OCI-LY1 (cell line): Measurements from ENCODE around the gene CARD11.

Experiments used
- H2AFZ ChIP-seq: fragments of 200-600 bp; sonication (generic), shearing (Covaris generic); 2 replicates; pipeline ENCODE4 v1.6.0; 2014; ENCODE audit warnings: antibody characterized with exemption, mild to moderate bottlenecking, low read length
- H3F3A ChIP-seq: fragments of 200-600 bp; sonication (generic), shearing (Covaris generic); 2 replicates; pipeline ENCODE4 v1.6.0; 2014; ENCODE audit warnings: mild to moderate bottlenecking, antibody characterized with exemption, low read length, moderate library complexity; ENCODE audit not compliant: insufficient read depth
- H3K27ac ChIP-seq: fragments of 200-600 bp; sonication (generic); 2 replicates; pipeline ENCODE4 v1.5.1; 2014; ENCODE audit warnings: low read length, mixed run types, mild to moderate bottlenecking, low read depth; ENCODE audit not compliant: poor library complexity, severe bottlenecking
- H3K27me3 ChIP-seq: fragments of 200-600 bp; sonication (generic); 2 replicates; pipeline ENCODE4 v1.6.0; 2014; ENCODE audit warnings: antibody characterized with exemption, mild to moderate bottlenecking, low read length, moderate library complexity; ENCODE audit not compliant: insufficient read depth
- H3K36me3 ChIP-seq: fragments of 200-600 bp; sonication (generic); 2 replicates; pipeline ENCODE4 v1.6.1; 2014; ENCODE audit warnings: mild to moderate bottlenecking, antibody characterized with exemption, low read length, moderate library complexity, mixed read lengths; ENCODE audit not compliant: insufficient read depth
- H3K4me1 ChIP-seq: fragments of 200-600 bp; sonication (generic); 2 replicates; pipeline ENCODE4 v1.5.1; 2014; ENCODE audit warnings: mild to moderate bottlenecking, low read length, moderate library complexity; ENCODE audit not compliant: insufficient read depth, severe bottlenecking
- H3K4me2 ChIP-seq: fragments of 200-600 bp; sonication (generic), shearing (Covaris generic); 2 replicates; pipeline ENCODE4 v1.6.1; 2014; ENCODE audit warnings: low read length
- H3K4me3 ChIP-seq: fragments of 200-600 bp; sonication (generic); 2 replicates; pipeline ENCODE4 v1.5.1; 2014; ENCODE audit warnings: low read length, low read depth, mild to moderate bottlenecking, mixed read lengths; ENCODE audit not compliant: poor library complexity, severe bottlenecking
- H3K79me2 ChIP-seq: fragments of 200-600 bp; shearing (Covaris generic); 2 replicates; pipeline ENCODE4 v1.6.1; 2016; ENCODE audit warnings: mixed run types, low read length, mixed read lengths; ENCODE audit not compliant: insufficient read depth
- H3K9ac ChIP-seq: fragments of 200-600 bp; sonication (generic), shearing (Covaris generic); 2 replicates; pipeline ENCODE4 v1.6.1; 2014; ENCODE audit warnings: mild to moderate bottlenecking, low read length, mixed read lengths
- H3K9me2 ChIP-seq: fragments of 200-600 bp; sonication (generic), shearing (Covaris generic); 2 replicates; pipeline ENCODE4 v1.6.1; 2014; ENCODE audit warnings: low read depth, mild to moderate bottlenecking, low read length, mixed read lengths
- H3K9me3 ChIP-seq: fragments of 200-600 bp; shearing (Covaris generic); 2 replicates; pipeline ENCODE4 v1.6.1; 2014; ENCODE audit warnings: low read length, mixed read lengths
- H4K20me1 ChIP-seq: fragments of 200-600 bp; sonication (generic), shearing (Covaris generic); 2 replicates; pipeline ENCODE4 v1.6.0; 2016; ENCODE audit warnings: mild to moderate bottlenecking, low read length; ENCODE audit not compliant: insufficient read depth
- EZH2 ChIP-seq: fragments of 200-600 bp; sonication (generic), shearing (Covaris generic); IDR thresholded peaks from 2 replicates; pipeline ENCODE4 v1.8.0; 2017; ENCODE audit warnings: borderline replicate concordance, mixed run types, mild to moderate bottlenecking, antibody characterized with exemption, low read length, moderate library complexity, mixed read lengths
- TF ChIP-seq, protein P1 (sequence below): fragments of 200-600 bp; sonication (generic), shearing (Covaris generic); IDR thresholded peaks from 2 replicates; pipeline ENCODE4 v1.5.1; 2017; ENCODE audit warnings: mild to moderate bottlenecking, antibody characterized with exemption, low read length, moderate library complexity, mixed read lengths

Gene CARD11

DNA sequence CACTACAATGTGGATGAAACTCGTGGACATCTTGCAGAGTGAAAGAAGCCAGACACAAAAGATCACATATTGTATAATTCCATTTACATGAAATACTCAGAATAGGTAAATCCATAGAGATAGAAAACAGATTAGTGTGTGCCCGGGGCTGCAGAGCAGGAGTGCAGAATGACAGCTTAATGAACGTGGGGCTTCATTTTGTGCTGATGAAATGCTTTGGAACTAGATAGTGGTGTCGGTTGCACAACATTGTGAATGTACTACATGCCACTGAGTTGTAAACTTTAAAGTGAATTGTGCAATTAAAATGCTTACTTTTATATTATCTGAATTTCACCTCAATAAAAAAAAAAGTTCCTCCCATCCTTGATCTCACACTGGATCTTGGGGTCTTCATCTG, 31.8 kb upstream of the CARD11 start:
- Histone ChIP-seq H3K36me3 (no peaks in the 10 kb centered on the region; the same call in 1 of the 2 replicates), H3K4me2 (no peak overlapping the region), H3K4me1 (no peaks in the 10 kb centered on the region), H3K4me3 (no peak overlapping the region), H3K9ac (no peak overlapping the region), H3K79me2 (no peaks in the 10 kb centered on the region), H3K9me3 (peaks cover 13% of the 10 kb centered on the region; the same call in 1 of the 2 replicates), H3K9me2 (no peaks in the 10 kb centered on the region), H4K20me1 (no peaks in the 10 kb centered on the region), H3K27me3 (peaks cover 12% of the 10 kb centered on the region; the same call in 1 of the 2 replicates), H3K27ac (no peak overlapping the region), H2AFZ (no peak overlapping the region), H3F3A (no peaks in the 10 kb centered on the region)
- TF ChIP-seq, protein P1, sequence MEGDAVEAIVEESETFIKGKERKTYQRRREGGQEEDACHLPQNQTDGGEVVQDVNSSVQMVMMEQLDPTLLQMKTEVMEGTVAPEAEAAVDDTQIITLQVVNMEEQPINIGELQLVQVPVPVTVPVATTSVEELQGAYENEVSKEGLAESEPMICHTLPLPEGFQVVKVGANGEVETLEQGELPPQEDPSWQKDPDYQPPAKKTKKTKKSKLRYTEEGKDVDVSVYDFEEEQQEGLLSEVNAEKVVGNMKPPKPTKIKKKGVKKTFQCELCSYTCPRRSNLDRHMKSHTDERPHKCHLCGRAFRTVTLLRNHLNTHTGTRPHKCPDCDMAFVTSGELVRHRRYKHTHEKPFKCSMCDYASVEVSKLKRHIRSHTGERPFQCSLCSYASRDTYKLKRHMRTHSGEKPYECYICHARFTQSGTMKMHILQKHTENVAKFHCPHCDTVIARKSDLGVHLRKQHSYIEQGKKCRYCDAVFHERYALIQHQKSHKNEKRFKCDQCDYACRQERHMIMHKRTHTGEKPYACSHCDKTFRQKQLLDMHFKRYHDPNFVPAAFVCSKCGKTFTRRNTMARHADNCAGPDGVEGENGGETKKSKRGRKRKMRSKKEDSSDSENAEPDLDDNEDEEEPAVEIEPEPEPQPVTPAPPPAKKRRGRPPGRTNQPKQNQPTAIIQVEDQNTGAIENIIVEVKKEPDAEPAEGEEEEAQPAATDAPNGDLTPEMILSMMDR: no peak
- no peak for TF ChIP-seq EZH2

DNA sequence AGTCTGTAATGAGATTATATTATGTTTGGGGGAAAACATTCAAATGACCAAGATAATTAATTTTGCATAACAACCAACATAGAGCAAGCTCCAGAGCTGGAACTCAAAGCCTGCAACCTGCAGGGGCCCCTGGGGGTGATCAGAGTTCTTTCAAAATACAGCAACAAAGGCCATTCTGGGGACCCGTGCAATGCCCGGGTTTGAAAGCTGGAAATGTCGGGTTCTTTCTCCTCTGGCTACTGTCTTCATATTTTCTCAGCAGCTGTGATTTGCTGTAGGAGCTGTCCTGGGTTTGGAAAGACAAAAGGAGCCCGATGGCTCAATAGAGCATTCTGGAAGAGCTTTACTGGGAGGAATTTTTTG, 30.8 kb upstream of the CARD11 start:
- peaks cover 12% of the 10 kb centered on the region; the same call in 1 of the 2 replicates for H3K27me3 ChIP-seq
- H3K9me2 ChIP-seq: no peaks in the 10 kb centered on the region
- H2AFZ ChIP-seq: no peak overlapping the region
- H3K4me3 ChIP-seq: no peak overlapping the region
- H3K9me3 ChIP-seq: peaks cover 13% of the 10 kb centered on the region; the same call in 1 of the 2 replicates
- no peak overlapping the region for H3K27ac ChIP-seq
- no peaks in the 10 kb centered on the region for H3K4me1 ChIP-seq
- H3K9ac ChIP-seq: no peak overlapping the region
- no peaks in the 10 kb centered on the region for H3F3A ChIP-seq
- H3K36me3 ChIP-seq: no peaks in the 10 kb centered on the region; the same call in 1 of the 2 replicates
- H3K4me2 ChIP-seq: no peak overlapping the region
- no peaks in the 10 kb centered on the region for H4K20me1 ChIP-seq
- no peaks in the 10 kb centered on the region for H3K79me2 ChIP-seq
- TF ChIP-seq, protein P1: no peak
- no peak for TF ChIP-seq EZH2

- H3K27me3 ChIP-seq: peaks cover 12% of the 10 kb centered on the region; the same call in 1 of the 2 replicates
- H3K36me3 ChIP-seq: no peaks in the 10 kb centered on the region; the same call in 1 of the 2 replicates
- peaks cover 13% of the 10 kb centered on the region; the same call in 1 of the 2 replicates for H3K9me3 ChIP-seq
- H4K20me1 ChIP-seq: no peaks in the 10 kb centered on the region
- no peak for TF ChIP-seq EZH2
- TF ChIP-seq, protein P1: no peak
- H2AFZ ChIP-seq: no peak overlapping the region
- H3K4me2 ChIP-seq: no peak overlapping the region
- no peak overlapping the region for H3K4me3 ChIP-seq
- no peak overlapping the region for H3K27ac ChIP-seq
- H3K9me2 ChIP-seq: no peaks in the 10 kb centered on the region
- H3F3A ChIP-seq: no peaks in the 10 kb centered on the region
- H3K9ac ChIP-seq: no peak overlapping the region
- H3K79me2 ChIP-seq: no peaks in the 10 kb centered on the region
- H3K4me1 ChIP-seq: no peaks in the 10 kb centered on the region
Measured at GRCh38 chr7:3073763-3074458, 30.2 kb upstream of the CARD11 start.
